GM21528 (cell line): ENCODE data around the gene KLHL42.
"Not testable (repeated sequence)": the region's sequence is repeated elsewhere in the genome, so short reads cannot be mapped to it uniquely, and the experiment has no call there.

ENCODE experiments used
- ATAC-seq: cut with Tn5 transposase; IDR thresholded peaks from one replicate; pipeline ENCODE4 v1.9.1; 2021; ENCODE audit warnings: mild to moderate bottlenecking, moderate library complexity; ENCODE audit not compliant: unreplicated experiment, low FRiP score

KLHL42 gene

GRCh38 chr12:27814411-27814810 is 34.4 kb downstream of the KLHL42 start:
- no peak for ATAC-seq

GRCh38 chr12:27814851-27815591 is 35.0 kb downstream of the KLHL42 start:
- no peak for ATAC-seq

DNA sequence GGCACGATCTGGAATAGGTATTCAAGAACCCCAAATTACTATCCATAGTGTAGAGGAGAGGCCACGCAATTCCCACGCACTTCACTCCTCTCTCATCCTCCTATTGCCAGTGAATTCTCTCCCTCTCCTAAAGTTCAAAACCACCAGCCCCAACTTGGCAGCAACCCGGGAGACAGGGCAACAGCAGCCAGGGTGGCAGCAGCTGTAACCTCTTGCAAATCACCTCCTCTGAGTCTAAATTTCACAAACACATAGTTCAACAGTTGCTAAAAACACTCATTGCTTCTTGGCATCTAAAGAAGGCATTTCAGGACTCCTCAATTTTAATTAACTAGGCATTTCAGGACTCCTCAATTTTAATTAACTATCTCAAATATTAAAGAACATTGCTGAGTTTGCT is 37.7 kb downstream of the KLHL42 start:
- no peak for ATAC-seq

GRCh38 chr12:27818401-27818918 is 38.4 kb downstream of the KLHL42 start:
- ATAC-seq = no peak

DNA sequence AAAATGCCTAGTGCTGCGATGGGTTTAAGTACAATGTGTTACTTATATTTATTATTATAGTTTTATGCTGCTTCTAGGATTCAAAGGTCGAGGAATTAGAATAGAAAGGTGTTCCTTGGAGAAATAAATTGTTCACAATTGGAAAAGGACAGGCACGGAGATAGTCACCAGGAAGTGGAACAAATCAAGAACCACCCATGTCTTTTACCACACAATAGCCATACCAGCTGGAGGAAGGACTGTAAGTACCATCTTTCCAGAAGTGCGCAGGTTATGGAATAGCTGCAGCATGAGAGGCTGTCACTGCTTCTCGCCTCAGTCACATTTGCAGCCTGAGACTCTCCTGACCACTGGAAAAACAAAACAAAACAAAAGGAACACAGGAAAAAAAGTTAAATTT is 40.5 kb downstream of the KLHL42 start:
- ATAC-seq = no peak

- no peak for ATAC-seq
Observed at GRCh38 chr12:27821259-27821973, 41.4 kb downstream of the KLHL42 start.

- ATAC-seq = peak; percentile 69
Observed at GRCh38 chr12:27822076-27822712, 42.2 kb downstream of the KLHL42 start.

- ATAC-seq = no peak
Observed at GRCh38 chr12:27823038-27823437, 43.0 kb downstream of the KLHL42 start.

- peak; percentile 73 for ATAC-seq
Observed at GRCh38 chr12:27824126-27824842, 44.3 kb downstream of the KLHL42 start.

GRCh38 chr12:27826076-27826475 is 46.0 kb downstream of the KLHL42 start:
- ATAC-seq = no peak

DNA sequence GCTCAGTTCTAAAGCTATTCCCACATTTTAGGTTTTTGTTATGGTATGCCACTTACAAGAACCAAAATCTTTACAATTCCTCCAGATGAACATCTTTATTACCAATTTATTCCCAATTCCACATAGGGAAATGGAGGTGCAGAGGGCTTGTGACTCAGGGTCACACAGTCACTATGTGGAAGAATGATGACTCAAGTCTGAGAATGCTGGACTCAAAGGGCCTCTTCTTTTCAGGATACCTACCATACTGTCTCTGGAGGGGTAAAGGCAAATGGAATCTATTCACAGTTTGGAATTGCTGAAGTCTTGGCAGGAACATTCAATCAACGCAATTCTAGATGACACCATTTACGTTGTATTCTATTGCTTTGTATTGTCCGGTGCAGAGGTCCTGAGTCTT is 48.2 kb downstream of the KLHL42 start:
- no peak for ATAC-seq

GRCh38 chr12:27838543-27839185 is 58.6 kb downstream of the KLHL42 start:
- ATAC-seq = no peak

- ATAC-seq = no peak
Observed at GRCh38 chr12:27840229-27840999, 60.4 kb downstream of the KLHL42 start.

- no peak for ATAC-seq
Observed at GRCh38 chr12:27841392-27841882, 61.4 kb downstream of the KLHL42 start.

DNA sequence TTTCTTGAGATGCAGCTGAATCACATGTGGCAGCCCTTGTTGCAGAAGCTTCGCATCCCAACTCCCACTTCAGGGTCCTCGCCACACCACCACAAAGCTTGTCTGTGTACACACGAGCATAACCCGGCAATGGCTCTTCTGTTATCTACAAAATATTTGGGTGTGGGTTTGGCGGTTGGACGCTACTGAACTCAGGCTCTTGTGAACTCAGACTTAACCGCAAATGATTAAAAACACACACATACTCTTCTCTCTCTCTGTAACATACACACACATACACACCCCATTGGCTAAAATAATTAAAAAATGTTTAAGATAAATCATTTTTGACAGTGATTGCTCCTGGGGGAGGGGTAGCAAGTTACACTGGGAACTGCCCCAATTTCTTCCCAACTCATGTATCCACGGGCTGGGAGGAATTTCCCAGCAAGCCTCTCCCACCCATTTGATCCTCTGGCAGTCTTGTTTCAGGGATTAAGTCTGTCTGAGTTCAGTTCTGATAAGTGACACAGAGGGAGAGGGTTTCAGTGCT is 63.7 kb downstream of the KLHL42 start:
- ATAC-seq = no peak

GRCh38 chr12:27844366-27845090 is 64.5 kb downstream of the KLHL42 start:
- no peak for ATAC-seq

GRCh38 chr12:27845187-27845586 is 65.2 kb downstream of the KLHL42 start:
- ATAC-seq = no peak

GRCh38 chr12:27845706-27846105 is 65.7 kb downstream of the KLHL42 start:
- ATAC-seq = not testable (repeated sequence)
